Measurements from ENCODE around the gene FBXO15.

Gene FBXO15

GRCh38 chr18:74147779-74148542 lies at the start of gene FBXO15, which contains the start of gene TIMM21:
FBXO15 (minus strand) TSS chr18:74147834; CDS start chr18:74147785, 49 bp downstream.
TIMM21 (plus strand) TSS chr18:74148523; CDS start chr18:74148809, 286 bp downstream.
- peak; percentile 91 for DNase-seq (ENCODE audit: low read depth)

DNA sequence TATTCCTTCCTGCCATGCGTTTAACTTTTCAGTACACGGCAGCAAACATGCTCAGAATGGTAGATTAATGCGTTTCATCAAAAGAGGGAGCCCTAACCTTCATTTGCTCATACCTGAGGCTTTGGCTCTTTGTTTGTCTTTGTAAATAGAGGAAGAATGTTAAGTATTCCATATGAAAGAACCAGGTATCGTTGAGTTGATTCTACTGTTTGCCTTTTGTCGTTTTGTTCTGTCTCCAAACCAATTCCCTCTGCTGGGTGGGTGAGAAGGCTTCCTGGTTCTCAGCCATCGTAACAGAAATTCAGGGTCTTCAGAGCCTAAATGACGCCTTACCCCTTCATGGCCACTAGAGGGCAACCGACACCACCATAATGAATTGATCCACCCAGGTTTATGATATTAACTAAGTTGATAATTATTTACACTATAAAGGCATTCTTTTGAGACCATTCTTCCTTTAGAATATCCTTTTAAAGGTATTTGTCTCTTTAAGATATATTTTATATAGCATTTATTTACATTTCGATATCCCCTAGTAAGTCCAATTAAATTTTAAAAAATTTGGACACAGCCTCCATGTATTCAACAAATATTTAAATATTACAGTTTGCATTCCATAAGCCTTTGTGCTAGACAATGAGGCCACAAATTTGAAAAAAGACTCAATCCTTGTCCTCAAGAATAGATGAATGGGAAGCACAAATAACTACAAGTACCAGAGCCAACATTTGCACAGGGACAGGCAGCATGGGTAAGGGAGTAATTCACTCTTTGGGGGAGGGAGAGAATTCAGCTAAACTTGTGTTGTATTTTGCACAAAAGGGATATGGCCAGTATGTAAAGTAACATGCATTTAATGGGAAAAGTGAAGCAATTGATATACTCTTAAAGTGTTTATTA lies 48.8 kb upstream of the FBXO15 start:
- H3K4me3 ChIP-seq (ENCODE audit: low read depth, low read length): peak overlapping the region; percentile 4

More at GRCh38 chr18:74147779-74148542, at the start of gene FBXO15, which contains the start of gene TIMM21:
- H3K4me3 ChIP-seq (ENCODE audit: low read depth, low read length): peak within 1 kb of the TSS; percentile 89

GRCh38 chr18:74194691-74195090 lies 47.1 kb upstream of the FBXO15 start:
- DNase-seq (ENCODE audit: low read depth): peak; percentile 1
- H3K4me3 ChIP-seq (ENCODE audit: low read depth, low read length): no peak overlapping the region

More for the DNA sequence above, 48.8 kb upstream of the FBXO15 start:
- DNase-seq (ENCODE audit: low read depth): peak; percentile 9

DNA sequence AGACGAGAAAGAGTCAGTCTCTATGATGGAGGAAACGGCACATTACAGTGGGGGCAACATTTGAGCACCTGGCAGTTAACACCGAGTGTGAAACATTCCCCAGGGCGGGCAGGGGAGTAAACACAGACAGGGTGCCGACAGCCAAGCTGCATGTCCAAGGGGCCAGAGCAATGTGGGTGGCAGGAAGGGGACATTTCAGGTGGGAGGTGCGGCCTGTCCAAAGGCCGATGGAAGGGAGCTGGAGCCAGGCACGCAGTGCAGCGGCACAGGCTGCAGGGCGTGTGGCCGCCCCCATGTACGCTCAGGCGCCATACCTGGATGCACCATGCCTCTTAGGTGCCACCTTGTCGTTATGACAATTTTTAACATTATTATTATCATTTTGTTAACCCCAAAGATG lies 43.9 kb upstream of the FBXO15 start:
- H3K4me3 ChIP-seq (ENCODE audit: low read depth, low read length): no peak overlapping the region
- DNase-seq (ENCODE audit: low read depth): no peak

GRCh38 chr18:74190086-74190485 lies 42.5 kb upstream of the FBXO15 start:
- no peak overlapping the region for H3K4me3 ChIP-seq (ENCODE audit: low read depth, low read length)
- DNase-seq (ENCODE audit: low read depth): peak; percentile 18

- DNase-seq (ENCODE audit: low read depth): no peak
- no peak overlapping the region for H3K4me3 ChIP-seq (ENCODE audit: low read depth, low read length)
These were observed 39.0 kb upstream of the FBXO15 start for GRCh38 chr18:74186661-74187060.

DNA sequence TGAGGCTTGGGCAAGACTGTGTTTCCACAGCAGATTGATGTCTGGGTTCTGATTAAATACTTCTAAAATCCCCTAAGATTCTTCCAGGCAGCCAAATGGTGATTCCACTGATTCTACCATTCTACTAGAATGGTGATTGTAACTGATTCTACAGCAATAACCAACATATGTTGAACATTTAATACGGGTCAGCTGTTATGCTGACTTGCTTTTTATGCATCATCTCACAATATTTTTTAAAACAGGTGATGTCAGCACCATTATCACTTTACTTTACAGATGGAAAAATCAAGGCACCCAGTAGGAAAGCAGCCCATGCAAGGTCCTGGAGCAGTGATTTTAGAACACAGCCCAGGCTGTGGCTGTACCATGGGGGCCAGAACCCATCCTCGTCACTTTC lies 38.2 kb upstream of the FBXO15 start:
- DNase-seq (ENCODE audit: low read depth): no peak
- H3K4me3 ChIP-seq (ENCODE audit: low read depth, low read length): no peak overlapping the region

DNA sequence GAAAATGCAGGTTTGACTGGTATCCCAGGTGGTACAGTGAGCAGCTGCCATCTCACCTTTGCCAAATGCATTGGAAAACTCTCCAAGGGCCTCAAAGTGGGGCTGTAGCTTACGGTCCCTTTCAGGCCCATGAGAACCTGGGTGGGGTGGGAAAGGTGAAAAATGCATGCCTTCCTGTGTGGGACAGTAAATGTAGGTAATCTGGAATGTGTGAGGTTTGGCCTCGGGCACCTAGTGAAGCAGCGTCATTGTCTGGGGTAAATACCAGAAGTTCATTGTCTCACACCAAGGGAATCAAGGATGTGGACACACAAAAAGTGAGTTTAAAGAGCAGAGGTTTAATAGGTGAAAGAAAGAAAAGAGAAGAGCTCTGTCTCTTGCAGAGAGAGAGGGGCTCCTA lies 37.2 kb upstream of the FBXO15 start:
- no peak overlapping the region for H3K4me3 ChIP-seq (ENCODE audit: low read depth, low read length)
- no peak for DNase-seq (ENCODE audit: low read depth)

DNA sequence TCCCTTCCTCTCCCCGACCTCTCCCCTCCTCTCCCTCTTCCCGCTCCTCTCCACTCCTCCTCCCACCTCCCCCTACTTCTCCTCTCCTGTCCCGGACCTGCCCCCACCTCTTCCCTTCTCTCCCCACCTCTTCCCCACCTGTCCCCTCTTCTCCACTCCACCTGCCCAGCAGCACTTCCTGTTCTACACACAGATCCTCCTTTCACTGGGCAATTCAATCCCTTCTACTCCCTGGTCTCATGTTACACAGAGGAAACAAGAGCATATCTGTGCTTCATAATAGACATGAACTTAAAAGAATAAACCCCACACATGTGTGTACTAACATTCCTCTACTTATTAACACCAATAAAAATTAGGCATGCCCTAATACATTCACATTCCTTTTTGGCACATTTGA lies 35.5 kb upstream of the FBXO15 start:
- no peak overlapping the region for H3K4me3 ChIP-seq (ENCODE audit: low read depth, low read length)
- no peak for DNase-seq (ENCODE audit: low read depth)

- DNase-seq (ENCODE audit: low read depth): no peak
- no peak overlapping the region for H3K4me3 ChIP-seq (ENCODE audit: low read depth, low read length)
These were observed 34.7 kb upstream of the FBXO15 start for GRCh38 chr18:74182335-74182734.

DNA sequence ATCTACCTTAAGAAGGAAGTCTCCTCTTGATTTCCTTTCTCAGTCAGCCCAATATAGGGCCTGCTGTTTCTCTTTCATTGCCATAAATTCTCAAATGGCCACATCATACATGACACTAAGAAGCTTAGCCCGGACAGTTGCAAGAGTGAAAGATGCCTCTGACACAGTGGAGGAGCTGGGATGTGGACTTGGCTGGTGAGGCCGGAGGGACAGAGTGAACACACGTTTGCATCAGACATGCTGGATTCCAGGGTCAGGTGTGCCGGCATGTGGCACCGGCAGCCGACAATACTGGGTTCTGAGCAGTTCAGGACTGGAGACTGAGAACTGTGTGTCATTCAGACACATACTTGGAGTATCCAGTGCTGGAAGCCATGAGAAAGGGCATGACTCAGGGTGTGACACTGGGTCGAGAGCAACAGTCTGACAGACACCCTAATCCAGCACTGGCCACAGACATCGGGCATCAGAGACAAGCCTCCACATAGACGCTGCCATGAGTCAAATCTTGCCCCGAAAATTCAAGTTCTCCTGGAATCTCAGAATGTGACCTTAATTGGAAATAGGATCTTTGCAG lies 32.1 kb upstream of the FBXO15 start:
- DNase-seq (ENCODE audit: low read depth): no peak
- H3K4me3 ChIP-seq (ENCODE audit: low read depth, low read length): no peak overlapping the region

DNA sequence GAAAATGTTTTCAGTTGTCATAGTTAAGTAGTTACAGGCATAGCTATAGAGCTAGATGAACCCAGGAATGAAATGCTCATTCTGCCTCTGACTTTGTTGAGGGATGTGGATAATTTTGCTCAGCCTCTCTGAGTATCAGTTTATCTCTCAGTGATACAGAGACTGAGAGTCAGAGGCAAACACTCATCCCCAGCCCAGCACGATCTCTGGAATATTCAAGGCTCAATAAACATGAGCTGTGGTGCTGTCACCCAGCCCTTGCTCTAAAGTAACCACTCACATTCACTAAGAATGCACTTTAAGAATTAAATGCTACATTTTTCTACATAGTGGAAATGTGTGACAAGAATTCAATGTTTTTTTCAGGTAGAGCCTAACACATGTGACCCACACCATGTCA lies 31.2 kb upstream of the FBXO15 start:
- no peak overlapping the region for H3K4me3 ChIP-seq (ENCODE audit: low read depth, low read length)
- no peak for DNase-seq (ENCODE audit: low read depth)

GRCh38 chr18:74175658-74176057 lies 28.0 kb upstream of the FBXO15 start:
- H3K4me3 ChIP-seq (ENCODE audit: low read depth, low read length): no peak overlapping the region
- DNase-seq (ENCODE audit: low read depth): no peak

GRCh38 chr18:74173434-74173750 lies 25.8 kb upstream of the FBXO15 start:
- H3K4me3 ChIP-seq (ENCODE audit: low read depth, low read length): no peak overlapping the region

GRCh38 chr18:74172697-74173433 lies 25.2 kb upstream of the FBXO15 start:
- no peak for DNase-seq (ENCODE audit: low read depth)
- H3K4me3 ChIP-seq (ENCODE audit: low read depth, low read length): no peak overlapping the region

More at GRCh38 chr18:74173434-74173750, 25.8 kb upstream of the FBXO15 start:
- no peak for DNase-seq (ENCODE audit: low read depth)

DNA sequence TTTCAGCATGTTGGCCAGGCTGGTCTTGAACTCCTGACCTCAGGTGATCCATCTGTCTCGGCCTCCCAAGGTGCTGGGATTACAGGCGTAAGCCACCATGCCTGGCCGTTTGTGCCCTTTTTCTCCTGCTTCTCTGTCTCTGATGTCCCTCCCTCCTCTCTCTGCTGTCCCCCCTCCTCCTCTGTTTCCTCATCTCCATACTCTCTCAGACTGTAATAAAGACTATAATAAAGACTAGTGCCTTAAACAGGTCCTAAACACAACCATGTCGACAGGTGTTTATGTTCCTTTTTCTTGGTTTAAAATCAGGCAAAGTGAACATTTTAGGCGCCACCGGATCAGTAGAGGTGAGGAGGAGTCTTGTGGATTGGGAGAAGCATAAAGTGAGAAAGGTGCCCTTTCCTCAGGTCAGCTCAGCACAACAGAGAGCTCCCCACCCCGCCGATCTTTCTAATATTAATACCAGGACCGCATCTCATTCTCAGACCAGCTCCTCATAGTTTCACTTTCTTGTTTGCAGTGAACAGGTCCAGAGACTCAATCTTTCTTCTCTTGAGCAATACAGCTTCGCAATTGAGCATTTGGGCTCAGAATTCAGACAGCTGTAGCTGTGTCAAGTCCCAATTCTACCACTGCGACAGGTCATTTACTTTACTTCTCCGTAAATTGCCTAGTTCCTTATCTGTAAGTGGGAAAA lies 24.4 kb upstream of the FBXO15 start:
- H3K4me3 ChIP-seq (ENCODE audit: low read depth, low read length): no peak overlapping the region
- DNase-seq (ENCODE audit: low read depth): no peak

DNA sequence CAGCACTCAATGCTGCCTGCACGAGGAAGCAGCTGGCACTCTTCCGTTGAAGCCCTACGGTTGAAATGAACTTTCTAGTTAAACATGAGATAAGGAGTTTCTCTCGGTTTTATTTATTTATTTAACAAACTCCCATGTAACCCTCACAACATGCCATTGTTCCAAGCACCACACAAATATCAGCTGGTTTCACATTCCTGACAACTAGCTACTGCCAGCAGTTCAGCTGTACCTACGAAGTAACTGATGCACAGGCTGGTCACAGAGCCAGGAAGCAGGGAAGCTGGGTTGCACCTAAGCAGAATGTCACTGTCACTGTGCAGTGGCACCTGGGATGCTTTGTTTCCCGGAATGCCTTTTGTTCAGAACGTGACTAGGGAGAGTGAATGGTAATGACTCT lies 18.8 kb upstream of the FBXO15 start:
- no peak overlapping the region for H3K4me3 ChIP-seq (ENCODE audit: low read depth, low read length)
- DNase-seq (ENCODE audit: low read depth): no peak

- no peak overlapping the region for H3K4me3 ChIP-seq (ENCODE audit: low read depth, low read length)
- DNase-seq (ENCODE audit: low read depth): no peak
These were observed 15.5 kb upstream of the FBXO15 start for GRCh38 chr18:74163019-74163660.

Measured in skeletal muscle cell (primary cell).